Esophagus (tissue), 2 donors: Measurements from ENCODE around the gene SETD1B. TPM values are rescaled to one million over a fixed set of nuclear protein-coding genes. Genes with fewer than 3 reads are reported as not detected.

ENCODE experiments used
- H3K27ac ChIP-seq, 2 donors: one replicate each; pipeline ENCODE4 v1.5.1; 2013; ENCODE audit warnings: low read depth in 2 of 2, mild to moderate bottlenecking in 2 of 2, inconsistent platforms in 1 of 2, low read length in 1 of 2, moderate library complexity in 1 of 2
- H3K27me3 ChIP-seq, 2 donors: one replicate each; pipeline ENCODE4 v1.6.1; 2013; ENCODE audit warnings: low read length in 2 of 2, control low read depth in 1 of 2, mild to moderate bottlenecking in 1 of 2; ENCODE audit not compliant: insufficient read depth in 2 of 2, control insufficient read depth in 1 of 2
- H3K36me3 ChIP-seq, 2 donors: one replicate each; pipeline ENCODE4 v1.6.1; 2013; ENCODE audit warnings: low read length in 1 of 2; ENCODE audit not compliant: control insufficient read depth in 2 of 2, insufficient read depth in 2 of 2
- H3K4me1 ChIP-seq, 2 donors: one replicate each; pipeline ENCODE4 v1.6.1; 2013; ENCODE audit warnings: low read length in 1 of 2; ENCODE audit not compliant: control insufficient read depth in 2 of 2, insufficient read depth in 2 of 2
- H3K4me3 ChIP-seq, 2 donors: one replicate each; pipeline ENCODE4 v1.5.1; 2013; ENCODE audit warnings: low read length in 2 of 2, mild to moderate bottlenecking in 2 of 2, low read depth in 1 of 2, moderate library complexity in 1 of 2
- H3K9me3 ChIP-seq, 2 donors: one replicate each; pipeline ENCODE4 v1.6.1; 2013; ENCODE audit warnings: mild to moderate bottlenecking in 2 of 2, low read depth in 1 of 2, low read length in 1 of 2, moderate library complexity in 1 of 2; ENCODE audit not compliant: control insufficient read depth in 2 of 2, insufficient read depth in 1 of 2
- WGBS, 2 donors: extraction: QIAGEN DNeasy Blood & Tissue Kit; methylation state at CpG; one replicate each; pipeline ENCODE4 v1.1.7; 2013; 5-methylcytosine and 5-hydroxymethylcytosine counted together
- polyA plus RNA-seq, 2 donors: library from polyadenylated mRNA; stranded (reverse); fragments of 200-250 nt; gene quantifications; one replicate each; pipeline ENCODE4 v1.2.3, GENCODE V29; 2013
- donor health status: healthy with polysubstance abuse.
- donor health status: Bipolar disorder and iron deficiency.

The SETD1B gene
- polyA plus RNA-seq, 2 donors, result 7.7 to 12.8 TPM

DNA sequence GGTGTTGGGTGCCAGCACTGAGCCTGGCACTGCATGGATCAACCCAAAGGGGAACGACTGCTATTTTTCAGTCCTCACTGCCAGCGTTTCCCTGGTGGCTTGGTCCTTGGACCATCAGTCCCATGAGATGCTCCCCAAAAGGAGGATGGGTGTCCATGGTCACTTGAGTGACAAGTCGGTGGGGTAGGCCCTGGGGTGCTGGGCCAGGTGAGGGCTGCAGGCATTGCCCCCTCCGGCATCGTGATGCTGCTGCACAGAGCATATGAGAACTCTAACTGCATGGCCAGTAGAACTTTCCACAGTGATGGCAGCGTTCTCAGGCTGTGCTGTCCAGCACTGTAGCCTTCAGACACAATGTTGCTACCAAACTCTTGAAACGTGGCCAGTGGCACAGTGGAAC lies 16.2 kb downstream of the SETD1B start:
- no peaks in the 10 kb centered on the region for H3K27me3 ChIP-seq
- no peaks in the 10 kb centered on the region for H3K4me1 ChIP-seq
- peaks cover 31 to 58% of the 10 kb centered on the region in 2 donors for H3K36me3 ChIP-seq
- H3K4me3 ChIP-seq, result no peak overlapping the region
- WGBS, 2 donors, result 88 to 90% methylated on average over 7 of the region's 7 CpGs
- H3K9me3 ChIP-seq, result peaks cover 0 to 2% of the 10 kb centered on the region in 2 donors
- no peak overlapping the region for H3K27ac ChIP-seq

DNA sequence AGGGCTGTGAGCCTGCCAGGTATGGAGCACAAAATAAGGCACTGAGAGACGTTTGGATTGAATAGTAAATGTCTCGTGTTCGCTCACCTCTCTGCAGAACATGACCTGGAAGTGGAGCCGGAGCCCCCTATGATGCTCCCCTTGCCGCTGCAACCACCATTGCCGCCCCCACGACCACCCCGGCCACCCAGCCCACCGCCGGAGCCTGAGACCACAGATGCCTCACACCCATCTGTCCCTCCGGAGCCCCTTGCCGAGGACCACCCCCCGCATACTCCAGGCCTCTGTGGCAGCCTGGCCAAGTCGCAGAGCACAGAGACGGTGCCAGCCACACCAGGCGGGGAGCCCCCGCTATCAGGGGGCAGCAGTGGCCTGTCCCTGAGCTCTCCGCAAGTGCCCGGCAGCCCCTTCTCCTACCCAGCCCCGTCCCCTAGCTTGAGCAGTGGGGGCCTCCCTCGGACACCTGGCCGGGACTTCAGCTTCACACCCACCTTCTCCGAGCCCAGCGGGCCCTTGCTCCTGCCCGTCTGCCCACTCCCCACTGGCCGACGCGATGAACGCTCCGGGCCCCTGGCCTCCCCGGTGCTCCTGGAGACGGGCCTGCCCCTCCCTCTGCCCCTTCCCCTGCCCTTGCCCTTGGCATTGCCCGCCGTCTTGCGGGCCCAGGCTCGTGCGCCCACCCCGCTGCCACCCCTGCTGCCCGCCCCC lies 18.7 kb downstream of the SETD1B start:
- WGBS, 2 donors, result 91% methylated on average over 36 to 39 of the region's 39 CpGs
- peaks cover 26 to 55% of the 10 kb centered on the region in 2 donors for H3K36me3 ChIP-seq

DNA sequence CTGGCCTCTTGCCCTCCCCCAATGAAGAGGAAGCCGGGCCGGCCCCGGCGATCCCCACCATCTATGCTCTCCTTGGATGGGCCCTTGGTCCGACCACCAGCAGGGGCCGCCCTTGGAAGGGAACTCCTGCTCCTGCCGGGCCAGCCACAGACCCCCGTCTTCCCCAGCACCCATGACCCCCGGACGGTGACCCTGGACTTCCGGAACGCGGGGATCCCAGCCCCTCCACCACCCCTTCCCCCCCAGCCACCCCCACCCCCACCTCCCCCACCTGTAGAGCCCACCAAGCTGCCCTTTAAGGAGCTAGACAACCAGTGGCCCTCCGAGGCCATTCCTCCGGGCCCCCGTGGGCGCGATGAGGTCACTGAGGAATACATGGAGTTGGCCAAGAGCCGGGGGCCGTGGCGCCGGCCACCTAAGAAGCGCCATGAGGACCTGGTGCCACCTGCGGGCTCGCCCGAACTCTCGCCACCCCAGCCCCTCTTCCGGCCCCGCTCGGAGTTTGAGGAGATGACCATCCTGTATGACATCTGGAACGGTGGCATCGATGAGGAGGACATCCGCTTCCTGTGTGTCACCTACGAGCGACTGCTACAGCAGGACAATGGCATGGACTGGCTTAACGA lies 19.4 kb downstream of the SETD1B start:
- H3K27me3 ChIP-seq, result no peaks in the 10 kb centered on the region
- WGBS, 2 donors, result 84 to 88% methylated on average over 36 of the region's 36 CpGs

More for the DNA sequence above, 18.7 kb downstream of the SETD1B start:
- H3K4me3 ChIP-seq, result no peak overlapping the region
- H3K9me3 ChIP-seq, result peaks cover 0 to 2% of the 10 kb centered on the region in 2 donors
- H3K27me3 ChIP-seq, result no peaks in the 10 kb centered on the region
- no peaks in the 10 kb centered on the region for H3K4me1 ChIP-seq
- H3K27ac ChIP-seq, result no peak overlapping the region

DNA sequence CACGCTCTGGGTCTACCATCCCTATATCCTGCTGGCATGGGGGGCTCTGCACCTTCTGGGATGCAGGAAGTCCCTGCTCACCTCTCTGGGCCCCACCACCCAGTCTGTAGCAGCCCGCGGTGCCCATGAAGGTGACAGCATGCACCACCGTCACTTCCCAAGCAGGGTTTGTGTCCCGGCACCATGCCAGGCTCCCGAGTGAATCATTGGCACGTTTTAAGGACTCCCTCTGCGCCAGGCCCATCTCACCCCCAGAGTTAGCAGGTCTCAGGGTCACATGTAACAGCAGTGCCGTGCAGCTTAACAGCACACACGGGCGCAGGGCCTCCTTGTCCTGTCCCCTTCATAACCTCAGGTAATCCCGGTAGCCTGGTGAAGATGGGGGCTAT lies 19.9 kb downstream of the SETD1B start:
- Histone ChIP-seq H3K36me3 (peaks cover 33 to 63% of the 10 kb centered on the region in 2 donors), H3K27me3 (no peaks in the 10 kb centered on the region), H3K4me3 (no peak overlapping the region), H3K27ac (no peak overlapping the region), H3K4me1 (no peaks in the 10 kb centered on the region), H3K9me3 (peaks cover 0 to 2% of the 10 kb centered on the region in 2 donors)
- 74 to 77% methylated on average over 12 of the region's 12 CpGs for WGBS, 2 donors

More for the DNA sequence above, 19.4 kb downstream of the SETD1B start:
- H3K36me3 ChIP-seq, result peaks cover 28 to 59% of the 10 kb centered on the region in 2 donors
- H3K27ac ChIP-seq, result no peak overlapping the region
- no peak overlapping the region for H3K4me3 ChIP-seq
- H3K4me1 ChIP-seq, result no peaks in the 10 kb centered on the region
- H3K9me3 ChIP-seq, result peaks cover 0 to 2% of the 10 kb centered on the region in 2 donors

DNA sequence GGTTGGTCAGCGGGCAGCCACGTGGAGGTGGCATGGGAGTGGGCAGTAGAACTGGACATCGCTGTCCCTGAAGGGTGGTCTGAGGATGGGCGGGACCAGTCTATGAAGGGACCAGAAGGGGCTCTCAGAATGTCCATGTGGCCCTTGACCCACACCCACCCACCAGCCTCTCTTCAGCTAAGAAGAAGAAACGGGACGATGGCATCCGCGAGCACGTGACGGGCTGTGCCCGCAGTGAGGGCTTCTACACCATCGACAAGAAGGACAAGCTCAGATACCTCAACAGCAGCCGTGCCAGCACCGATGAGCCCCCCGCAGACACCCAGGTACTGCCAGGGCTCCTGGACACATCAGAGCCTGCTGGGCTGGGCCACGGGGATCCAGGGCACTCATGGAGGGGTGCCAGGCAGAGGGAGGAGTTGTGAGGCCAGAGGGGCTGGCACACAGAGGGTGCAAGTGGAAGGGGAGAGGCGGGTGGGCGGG lies 21.3 kb downstream of the SETD1B start:
- no peaks in the 10 kb centered on the region for H3K4me1 ChIP-seq
- H3K27me3 ChIP-seq, result no peaks in the 10 kb centered on the region
- no peak overlapping the region for H3K27ac ChIP-seq
- peaks cover 30 to 59% of the 10 kb centered on the region in 2 donors for H3K36me3 ChIP-seq
- WGBS, 2 donors, result 91 to 96% methylated on average over 18 of the region's 18 CpGs
- H3K4me3 ChIP-seq, result no peak overlapping the region
- H3K9me3 ChIP-seq, result no peaks in the 10 kb centered on the region

DNA sequence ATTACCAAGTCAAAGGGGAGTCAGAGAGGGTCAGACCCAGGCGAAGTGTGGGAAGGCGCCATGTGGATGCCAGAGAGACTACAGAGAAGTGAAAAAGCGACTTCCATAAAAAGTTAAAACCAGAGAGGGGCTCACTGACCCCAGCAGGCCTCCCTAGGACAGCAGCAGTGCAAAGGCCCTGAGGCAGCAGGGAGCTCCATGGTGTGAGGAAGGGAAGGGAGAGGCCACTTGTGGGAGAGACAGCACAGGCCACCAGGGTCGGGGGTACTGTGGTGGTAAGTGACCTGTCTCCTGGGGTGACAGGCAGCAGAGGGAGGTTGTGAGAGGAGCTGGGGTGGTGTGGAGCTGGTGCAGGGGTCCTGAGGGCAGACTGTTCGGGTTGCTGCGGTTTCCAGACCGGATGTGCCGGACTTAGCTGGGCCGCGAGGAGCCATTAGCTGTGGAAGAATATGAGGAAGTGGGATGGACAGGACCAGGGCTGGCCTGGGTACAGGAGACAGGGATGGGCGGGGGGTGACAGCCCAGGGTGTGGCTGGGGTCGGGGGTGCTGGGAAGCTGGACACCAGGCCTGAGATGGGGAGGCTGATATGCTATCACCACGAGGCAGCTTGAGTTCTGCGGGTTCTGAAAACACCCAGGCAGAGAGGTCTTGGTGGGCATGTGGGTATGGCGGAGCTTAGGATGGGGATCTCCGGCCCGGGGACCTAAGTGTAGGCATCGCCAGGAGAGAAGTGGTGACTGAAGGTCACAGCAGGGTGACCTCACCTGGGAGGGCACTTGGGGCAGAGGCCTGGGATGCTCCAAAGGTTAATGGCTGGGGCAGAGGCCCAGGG lies 22.7 kb downstream of the SETD1B start:
- H3K36me3 ChIP-seq, result peaks cover 28 to 63% of the 10 kb centered on the region in 2 donors

DNA sequence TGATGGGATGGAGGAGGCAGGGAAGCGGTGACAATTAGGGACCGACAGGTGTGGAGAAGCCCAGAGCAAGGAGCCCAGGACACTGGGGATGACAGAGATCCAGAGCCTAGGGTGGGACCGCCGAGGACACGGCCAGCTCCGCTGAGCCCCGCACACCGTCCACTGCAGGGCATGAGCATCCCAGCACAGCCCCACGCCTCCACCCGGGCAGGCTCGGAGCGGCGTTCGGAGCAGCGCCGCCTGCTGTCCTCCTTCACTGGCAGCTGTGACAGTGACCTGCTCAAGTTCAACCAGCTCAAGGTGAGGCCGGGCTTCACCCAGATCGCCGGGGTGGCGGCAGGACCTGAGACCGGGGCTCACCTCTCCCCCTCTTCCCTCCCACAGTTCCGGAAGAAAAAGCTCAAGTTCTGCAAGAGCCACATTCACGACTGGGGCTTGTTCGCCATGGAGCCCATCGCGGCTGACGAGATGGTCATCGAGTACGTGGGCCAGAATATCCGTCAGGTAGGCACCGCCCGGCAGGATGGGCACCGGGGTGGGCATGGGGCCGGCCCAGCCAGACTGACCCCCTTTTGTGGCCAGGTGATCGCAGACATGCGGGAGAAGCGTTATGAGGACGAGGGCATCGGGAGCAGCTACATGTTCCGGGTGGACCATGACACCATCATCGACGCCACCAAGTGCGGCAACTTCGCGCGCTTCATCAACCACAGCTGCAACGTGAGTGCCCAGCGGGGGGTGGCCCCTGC lies 23.7 kb downstream of the SETD1B start:
- Histone ChIP-seq H3K9me3 (no peaks in the 10 kb centered on the region), H3K4me1 (no peaks in the 10 kb centered on the region), H3K27me3 (no peaks in the 10 kb centered on the region), H3K36me3 (peaks cover 26 to 62% of the 10 kb centered on the region in 2 donors), H3K27ac (no peak overlapping the region), H3K4me3 (no peak overlapping the region)
- 93 to 95% methylated on average over 48 of the region's 48 CpGs for WGBS, 2 donors

More for the DNA sequence above, 22.7 kb downstream of the SETD1B start:
- 87 to 88% methylated on average over 18 of the region's 18 CpGs for WGBS, 2 donors
- Histone ChIP-seq H3K27me3 (no peaks in the 10 kb centered on the region), H3K27ac (no peak overlapping the region), H3K4me1 (no peaks in the 10 kb centered on the region), H3K9me3 (no peaks in the 10 kb centered on the region), H3K4me3 (no peak overlapping the region)

DNA sequence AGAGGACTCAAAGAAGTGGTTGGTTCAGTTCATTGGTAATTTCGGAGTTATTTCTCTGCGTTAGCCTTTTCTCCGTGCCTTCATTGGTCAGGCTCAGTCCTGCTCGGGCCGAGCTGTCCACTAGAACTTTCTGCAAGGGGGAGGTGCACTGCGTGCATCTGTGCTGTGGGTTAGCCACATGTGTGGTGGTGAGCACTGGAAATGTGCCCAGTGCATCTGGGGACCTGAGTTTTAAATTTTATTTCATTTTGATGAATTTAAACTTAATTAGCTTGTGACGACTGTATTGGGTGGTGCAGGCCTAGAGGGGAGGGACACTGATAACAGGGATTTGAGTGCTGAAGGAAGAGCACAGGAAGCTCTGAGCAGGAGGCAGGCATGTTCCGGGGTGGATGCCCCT lies 24.5 kb downstream of the SETD1B start:
- no peak overlapping the region for H3K4me3 ChIP-seq
- WGBS, 2 donors, result 90 to 91% methylated on average over 8 of the region's 8 CpGs
- no peaks in the 10 kb centered on the region for H3K9me3 ChIP-seq
- H3K27me3 ChIP-seq, result no peaks in the 10 kb centered on the region
- H3K36me3 ChIP-seq, result peaks cover 22 to 54% of the 10 kb centered on the region in 2 donors
- no peaks in the 10 kb centered on the region for H3K4me1 ChIP-seq
- H3K27ac ChIP-seq, result no peak overlapping the region

DNA sequence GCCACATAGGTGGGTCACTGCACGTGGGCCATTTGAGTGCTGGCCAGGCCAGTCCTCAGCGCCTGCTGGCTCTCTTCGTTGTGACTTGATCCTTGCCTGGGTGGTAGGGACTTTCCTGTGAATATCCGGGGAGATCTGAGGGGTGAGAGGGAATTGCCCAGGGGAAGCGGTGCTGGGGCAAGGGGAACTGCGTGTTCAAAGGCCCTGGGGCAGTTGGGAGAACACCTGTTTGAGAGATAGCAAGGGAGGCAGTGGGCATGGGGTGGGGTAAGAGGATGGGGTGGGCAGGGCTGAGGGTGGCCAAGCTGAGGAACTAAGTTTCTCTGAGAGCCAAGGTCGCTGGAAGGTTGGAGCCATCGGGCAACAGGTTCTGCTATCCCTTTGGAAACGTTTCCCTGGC lies 25.0 kb downstream of the SETD1B start:
- Histone ChIP-seq H3K27ac (no peak overlapping the region), H3K27me3 (no peaks in the 10 kb centered on the region), H3K4me3 (no peak overlapping the region), H3K9me3 (no peaks in the 10 kb centered on the region), H3K36me3 (peaks cover 22 to 49% of the 10 kb centered on the region in 2 donors), H3K4me1 (no peaks in the 10 kb centered on the region)
- WGBS, 2 donors, result 70 to 77% methylated on average over 9 of the region's 9 CpGs
